HepG2 (cell line): ENCODE measurements around the gene DCD. TPM values are rescaled to one million over a fixed set of nuclear protein-coding genes. Genes with fewer than 3 reads are reported as not detected.

Experiments
- ATAC-seq: fragments of 200-7000 bp; cut with Tn5 transposase; 3 replicates; pipeline ENCODE4 v1.9.1; 2020; ENCODE audit warnings: mild to moderate bottlenecking, moderate library complexity
- BruUV-seq: library from RNA; stranded (reverse); fragments of 400-500 nt; replicated peaks from 2 replicates; lab custom pipeline; 2021; lab: Mats Ljungman, UMichigan
- CTCF ChIA-PET: fragments of 300-600 bp; formaldehyde crosslinking; extraction: SDS; loops from one replicate; lab custom pipeline; 2021; ENCODE audit warnings: low total read pairs, inconsistent platforms, low intra/inter-chr PET ratio; lab: Yijun Ruan, JAX
- POLR2A ChIA-PET: fragments of 350-600 bp; sonication (Branson Sonifier 250); formaldehyde crosslinking; loops from one replicate; lab custom pipeline; 2020; ENCODE audit warnings: antibody characterized with exemption, inconsistent platforms; lab: Yijun Ruan, JAX
- DNase-seq: peaks from one replicate; pipeline ENCODE4 v3.0.0-alpha.2; 2015; ENCODE audit warnings: low spot score
- FAIRE-seq: peaks from 3 replicates; lab custom pipeline; 2011; peaks lifted over from hg19 to GRCh38; lab: Jason Lieb, UNC
- H2AFZ ChIP-seq: one replicate; pipeline ENCODE4 v1.6.1; 2011; ENCODE audit warnings: low read length, inconsistent platforms
- H3K27ac ChIP-seq: fragments of 300-600 bp; 3 replicates; pipeline ENCODE4 v1.8.0; 2011; ENCODE audit warnings: mixed run types, mild to moderate bottlenecking, mixed read lengths, low read length, inconsistent platforms; ENCODE audit not compliant: insufficient read depth; ENCODE audit errors: extremely low read length
- H3K27me3 ChIP-seq, 2 experiments: fragments of 200-600 bp in 1 of 2; 2 replicates in 1 of 2; 3 replicates in 1 of 2; pipeline versions ENCODE4 v1.6.0 to v1.8.0; 2011; ENCODE audit warnings: low read length in 2 of 2, mild to moderate bottlenecking in 2 of 2, moderate library complexity in 2 of 2, inconsistent platforms in 1 of 2; ENCODE audit not compliant: insufficient read depth in 2 of 2, control insufficient read depth in 1 of 2
- H3K36me3 ChIP-seq, 2 experiments: fragments of 200-600 bp in 1 of 2; replicated peaks in 1 of 2; 2 replicates in 1 of 2; 3 replicates in 1 of 2; pipeline versions ENCODE4 v1.5.1 to v1.8.0; 2011; ENCODE audit warnings: low read length in 2 of 2, inconsistent platforms in 1 of 2; ENCODE audit not compliant: insufficient read depth in 2 of 2, control insufficient read depth in 1 of 2
- H3K4me1 ChIP-seq: 2 replicates; pipeline ENCODE4 v1.5.1; 2012; ENCODE audit warnings: low read length, inconsistent platforms; ENCODE audit not compliant: insufficient read depth
- H3K4me2 ChIP-seq: 2 replicates; pipeline ENCODE4 v1.6.0; 2011; ENCODE audit warnings: low read depth, low read length, inconsistent platforms
- H3K4me3 ChIP-seq, 3 experiments: fragments of 200-600 bp in 1 of 3; sonication (generic), shearing (Covaris generic) in 1 of 3; replicated peaks in 1 of 3; 2 replicates each; pipeline ENCODE4 v1.5.1; 2011 to 2016; ENCODE audit warnings: low read length in 3 of 3, inconsistent platforms in 2 of 3, low read depth in 2 of 3, mild to moderate bottlenecking in 2 of 3, control low read depth in 1 of 3, mixed read lengths in 1 of 3; ENCODE audit not compliant: insufficient read depth in 1 of 3
- H3K79me2 ChIP-seq: one replicate; pipeline ENCODE4 v1.6.1; 2011; ENCODE audit warnings: low read length, inconsistent platforms; ENCODE audit not compliant: insufficient read depth
- H3K9ac ChIP-seq: 2 replicates; pipeline ENCODE4 v1.6.0; 2011; ENCODE audit warnings: mild to moderate bottlenecking, low read depth, low read length, inconsistent platforms; ENCODE audit not compliant: insufficient read depth
- H3K9me3 ChIP-seq: 2 replicates; pipeline ENCODE4 v1.5.1; 2012; ENCODE audit warnings: mild to moderate bottlenecking, low read length
- H4K20me1 ChIP-seq: 2 replicates; pipeline ENCODE4 v1.6.0; 2011; ENCODE audit warnings: inconsistent platforms, mild to moderate bottlenecking, low read length, moderate library complexity; ENCODE audit not compliant: insufficient read depth
- KAT7 ChIP-seq: IDR thresholded peaks from 2 replicates; pipeline ENCODE4 v1.6.1; 2018; ENCODE audit warnings: borderline replicate concordance, missing compliant biosample characterization
- NFKBIZ ChIP-seq: IDR thresholded peaks from 2 replicates; pipeline ENCODE4 v1.6.1; 2018; ENCODE audit warnings: missing genetic modification reagents, missing compliant biosample characterization
- PCBP1 ChIP-seq: fragments of 200-400 bp; formaldehyde crosslinking; IDR thresholded peaks from 2 replicates; pipeline ENCODE4 v1.6.1; 2017; ENCODE audit warnings: mild to moderate bottlenecking, low read depth, low read length, borderline replicate concordance
- PHF21A ChIP-seq: sonication (generic); formaldehyde crosslinking; IDR thresholded peaks from 2 replicates; pipeline ENCODE4 v1.5.0; 2020; ENCODE audit warnings: mild to moderate bottlenecking, missing genetic modification reagents
- RERE ChIP-seq: IDR thresholded peaks from 2 replicates; pipeline ENCODE4 v1.6.1; 2016; ENCODE audit warnings: low read depth, missing genetic modification reagents, missing compliant biosample characterization
- SNAI1 ChIP-seq: sonication (generic); formaldehyde crosslinking; IDR thresholded peaks from 2 replicates; pipeline ENCODE4 v1.5.0; 2020; ENCODE audit warnings: mild to moderate bottlenecking, missing genetic modification reagents, borderline replicate concordance
- STAG1 ChIP-seq: sonication (generic); formaldehyde crosslinking; IDR thresholded peaks from 2 replicates; pipeline ENCODE4 v1.4.0; 2020; ENCODE audit warnings: missing genetic modification reagents
- ZKSCAN5 ChIP-seq: sonication (generic); formaldehyde crosslinking; IDR thresholded peaks from 2 replicates; pipeline ENCODE4 v1.5.1; 2020; ENCODE audit warnings: mild to moderate bottlenecking, missing genetic modification reagents
- ZMAT3 ChIP-seq: sonication (generic); formaldehyde crosslinking; conservative IDR thresholded peaks from 2 replicates; pipeline ENCODE4 v1.7.0; 2021; ENCODE audit warnings: missing genetic modification reagents
- ZNF550 ChIP-seq: sonication (generic); formaldehyde crosslinking; IDR thresholded peaks from 2 replicates; pipeline ENCODE4 v1.4.0; 2020; ENCODE audit warnings: mild to moderate bottlenecking, missing genetic modification reagents, borderline replicate concordance
- ZNF629 ChIP-seq: sonication (generic); formaldehyde crosslinking; conservative IDR thresholded peaks from 2 replicates; pipeline ENCODE4 v1.5.0; 2020; ENCODE audit warnings: missing genetic modification reagents
- WGBS: methylation state at CpG from one replicate; pipeline ENCODE4 v1.1.6; 2017; ENCODE audit warnings: low lambda C conversion rate; 5-methylcytosine and 5-hydroxymethylcytosine counted together
- in situ Hi-C: cut with HindIII; loops from 2 replicates; pipeline ENCODE4 v1.10.0; 2017; ENCODE audit warnings: low pct_unique_long_range_greater_than_20kb; ENCODE audit not compliant: extremely low pct_ligation_motif_present
- intact Hi-C: fragments of 100-400 bp; cut with micrococcal nuclease; formaldehyde crosslinking; loops from one replicate; pipeline ENCODE4 v1.10.0; 2022; ENCODE audit not compliant: unreplicated experiment
- polyA plus RNA-seq, 8 experiments: library from polyadenylated mRNA; depleted of rRNA in 3 of 8; stranded (reverse) in 7 of 8; unstranded in 1 of 8; fragments of >200 nt; fragmentation: Illumina TruSeq in 4 of 8; extraction: Trizol in 4 of 8; gene quantifications; 2 replicates each; pipeline versions ENCODE4 v1.2.1 to v1.2.3, GENCODE V29; 2011 to 2016; ENCODE audit warnings: low read depth in 4 of 8, missing spikeins in 1 of 8, mixed read lengths in 1 of 8; ENCODE audit not compliant: insufficient read depth in 1 of 8
- total RNA-seq, 5 experiments: library from RNA; depleted of rRNA; stranded (reverse); fragments of >200 nt; fragmentation: Illumina TruSeq; extraction: Trizol; gene quantifications; 2 replicates each; pipeline ENCODE4 v1.2.3, GENCODE V29; 2016; ENCODE audit warnings: low read depth in 1 of 5

The DCD gene
- total and polyA plus RNA-seq, 2 of the 13 experiments (the other 11 are each of a cell fraction or from before 2014, with no cell fraction given), result not detected

DNA sequence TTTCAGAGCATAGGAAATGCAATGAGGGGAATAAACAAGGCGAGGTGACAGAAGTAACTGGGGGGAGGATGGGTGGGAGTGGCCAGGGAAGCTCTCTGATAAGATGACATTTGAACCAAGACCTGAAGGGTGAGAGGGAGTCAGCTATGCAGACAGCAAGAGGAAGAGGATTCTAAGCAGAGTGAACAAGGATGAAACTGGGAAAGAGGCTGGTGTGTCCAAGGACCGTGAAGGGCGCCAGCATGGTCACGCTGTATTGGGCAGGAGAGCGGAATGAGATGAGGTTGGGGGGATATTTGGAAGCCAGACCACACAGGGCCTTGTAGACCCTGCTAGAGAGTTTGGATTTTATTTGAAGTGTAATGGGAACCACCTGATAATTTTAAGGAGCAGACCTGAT is 49.2 kb downstream of the DCD start:
- no TSS peak for BruUV-seq
- intact Hi-C loops, result no loop called here
- WGBS, result 29% methylated on average over 5 of the region's 5 CpGs
- Histone ChIP-seq H3K36me3 (no peaks in the 10 kb centered on the region), H3K27ac (no peak overlapping the region), H4K20me1 (no peaks in the 10 kb centered on the region), H3K4me1 (no peaks in the 10 kb centered on the region), H3K4me2 (no peak overlapping the region), H3K9ac (no peak overlapping the region), H3K9me3 (no peaks in the 10 kb centered on the region), H3K27me3 (peaks cover 0 to 20% of the 10 kb centered on the region in 2 experiments; a peak in 3 of 5 replicates), H3K79me2 (no peaks in the 10 kb centered on the region), H3K4me3 (no peak overlapping the region), H2AFZ (no peak overlapping the region)
- in situ Hi-C loops, result no loop called here
- POLR2A ChIA-PET, result no interaction called here
- CTCF ChIA-PET, result no interaction called here
- DNase-seq (no peak), FAIRE-seq (no peak), ATAC-seq (no peak)
- TF ChIP-seq STAG1 (CRISPR knock-in tag) (no peak), ZMAT3 (CRISPR knock-in tag) (no peak), ZNF550 (CRISPR knock-in tag) (no peak), ZNF629 (CRISPR knock-in tag) (no peak), SNAI1 (CRISPR knock-in tag) (no peak), RERE (no peak), KAT7 (no peak), ZKSCAN5 (CRISPR knock-in tag) (no peak), PHF21A (CRISPR knock-in tag) (no peak), PCBP1 (no peak), NFKBIZ (CRISPR knock-in tag) (no peak)
